K562 (cell line): ENCODE results near the gene CEP89.

ENCODE experiments used
- CUX1 ChIP-seq: fragments of 200-800 bp; sonication (Bioruptor generic); IDR thresholded peaks from 2 replicates; pipeline ENCODE4 v1.6.1; 2016; ENCODE audit warnings: missing genetic modification characterization, missing compliant biosample characterization
- MIER1 ChIP-seq: fragments of 450-650 bp; IDR thresholded peaks from 2 replicates; pipeline ENCODE4 v1.6.1; 2016; ENCODE audit warnings: antibody characterized with exemption, mild to moderate bottlenecking, low read depth
- TAF9B ChIP-seq: fragments of 450-650 bp; IDR thresholded peaks from 2 replicates; pipeline ENCODE4 v1.6.1; 2018; ENCODE audit warnings: mild to moderate bottlenecking; ENCODE audit not compliant: partially characterized antibody
- ZNF75A ChIP-seq: fragments of 450-650 bp; formaldehyde crosslinking; IDR thresholded peaks from 2 replicates; pipeline ENCODE4 v1.4.0; 2020; ENCODE audit warnings: mild to moderate bottlenecking

DNA sequence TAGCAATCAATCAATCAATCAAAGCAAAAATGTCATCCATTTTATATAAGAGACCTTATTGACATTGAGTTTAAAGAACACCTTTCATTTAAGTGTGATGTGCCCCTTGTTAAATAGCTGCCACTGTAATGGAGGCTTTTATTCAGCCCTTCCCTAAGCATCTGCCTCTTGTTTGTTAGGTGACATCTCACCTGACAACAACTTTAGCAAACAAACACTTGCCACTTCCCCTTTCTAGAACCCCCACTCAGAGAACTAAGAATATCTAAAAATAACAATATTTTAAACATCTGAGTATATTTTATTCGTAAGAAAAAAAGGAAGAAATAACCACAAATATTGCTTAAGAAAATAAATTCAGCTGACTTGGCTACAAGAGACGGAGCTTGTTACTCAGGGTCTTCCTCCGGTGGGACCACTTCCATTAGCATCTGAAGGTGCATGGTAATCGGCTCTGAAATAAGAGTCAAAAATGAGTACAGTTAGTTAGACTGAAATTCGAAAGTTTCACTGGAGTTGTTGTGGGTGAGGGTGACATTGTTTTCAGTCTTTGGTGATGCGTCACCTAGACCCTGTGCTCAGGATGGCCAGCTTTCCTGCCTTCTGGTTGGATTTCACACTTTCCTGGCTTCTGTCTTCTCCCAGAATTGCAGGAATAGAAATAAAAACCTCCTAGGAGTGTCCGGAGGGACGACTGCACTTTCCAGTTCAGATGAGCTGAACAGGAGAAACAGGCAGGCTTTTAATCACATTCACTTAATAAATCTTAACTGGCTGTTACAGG lies 141.3 kb downstream of the CEP89 start:
- TF ChIP-seq ZNF75A (CRISPR knock-in tag), result no peak
- TF ChIP-seq TAF9B, result no peak
- TF ChIP-seq MIER1, result no peak
- no peak for TF ChIP-seq CUX1 (CRISPR knock-in tag)
